HG02588 (cell line): ENCODE data around the gene MFRP.

Source experiments
- ATAC-seq: cut with Tn5 transposase; IDR thresholded peaks from one replicate; pipeline ENCODE4 v1.9.1; 2021; ENCODE audit warnings: mild to moderate bottlenecking, moderate library complexity; ENCODE audit not compliant: unreplicated experiment

Gene MFRP

GRCh38 chr11:119373059-119373920 is 26.8 kb upstream of the MFRP start:
- ATAC-seq = no peak

- no peak for ATAC-seq
Measured at GRCh38 chr11:119372260-119373058, 26.0 kb upstream of the MFRP start.

- ATAC-seq = no peak
Measured at GRCh38 chr11:119371778-119372182, 25.3 kb upstream of the MFRP start.

GRCh38 chr11:119371067-119371601 is 24.6 kb upstream of the MFRP start:
- no peak for ATAC-seq

GRCh38 chr11:119370486-119371046 is 24.1 kb upstream of the MFRP start:
- no peak for ATAC-seq

GRCh38 chr11:119369132-119369925 is 22.8 kb upstream of the MFRP start:
- ATAC-seq = no peak

GRCh38 chr11:119368121-119369034 is 21.9 kb upstream of the MFRP start:
- no peak for ATAC-seq

GRCh38 chr11:119367661-119368120 is 21.2 kb upstream of the MFRP start:
- no peak for ATAC-seq

GRCh38 chr11:119366690-119367620 is 20.4 kb upstream of the MFRP start:
- ATAC-seq = no peak

- ATAC-seq = no peak
Measured at GRCh38 chr11:119365071-119365591, 18.6 kb upstream of the MFRP start.

- no peak for ATAC-seq
Measured at GRCh38 chr11:119363851-119364590, 17.5 kb upstream of the MFRP start.

- no peak for ATAC-seq
Measured at GRCh38 chr11:119363081-119363850, 16.8 kb upstream of the MFRP start.

- no peak for ATAC-seq
Measured at GRCh38 chr11:119362741-119363080, 16.2 kb upstream of the MFRP start.

GRCh38 chr11:119361941-119362725 is 15.6 kb upstream of the MFRP start:
- ATAC-seq = no peak

- no peak for ATAC-seq
Measured at GRCh38 chr11:119361056-119361787, 14.7 kb upstream of the MFRP start.
